ENCODE measurements around the gene UBA5. TPM values are rescaled to one million over a fixed set of nuclear protein-coding genes. Genes with fewer than 3 reads are reported as not detected.

UBA5 gene
- total and polyA plus RNA-seq, 9 of the 15 experiments (the other 6 are each of a cell fraction or from before 2014, with no cell fraction given): 8.1 to 71.1 (median 29.4) TPM

GRCh38 chr3:132723024-132723950 is 63.2 kb downstream of the UBA5 start (continued):
- TF ChIP-seq EWSR1 (IDR thresholded peaks at IDR 0.05; ENCODE audit: borderline replicate concordance, low read depth, partially characterized antibody): no peak
- TF ChIP-seq HNRNPLL (IDR thresholded peaks at IDR 0.05; ENCODE audit: low read depth, low read length, poor library complexity, severe bottlenecking): peak; percentile 40
- TF ChIP-seq SMAD3 (CRISPR knock-in tag; conservative IDR thresholded peaks at IDR 0.05): no peak
- no peak for TF ChIP-seq ELF4 (CRISPR knock-in tag; IDR thresholded peaks at IDR 0.05)
- peak; percentile 62 for TF ChIP-seq ZBTB40 (IDR thresholded peaks at IDR 0.05)
- no peak for TF ChIP-seq ZBTB40 (CRISPR knock-in tag; IDR thresholded peaks at IDR 0.05)
- TF ChIP-seq GTF2A2 (tag; IDR thresholded peaks at IDR 0.05): no peak
- TF ChIP-seq U2AF1 (optimal IDR thresholded peaks at IDR 0.05; ENCODE audit: low read depth, low read length): no peak
- TF ChIP-seq GMEB1 (CRISPR knock-in tag; IDR thresholded peaks at IDR 0.05): no peak
- no peak for TF ChIP-seq CGGBP1 (CRISPR knock-in tag; IDR thresholded peaks at IDR 0.05)
- no peak for TF ChIP-seq CHAMP1 (IDR thresholded peaks at IDR 0.05)
- no peak for TF ChIP-seq ZNF175 (CRISPR knock-in tag; IDR thresholded peaks at IDR 0.05; ENCODE audit: low read depth)
- TF ChIP-seq ZZZ3 (IDR thresholded peaks at IDR 0.05): no peak

All from K562 (cell line).